Measurements from ENCODE around the gene PIP5KL1. TPM values are rescaled to one million over a fixed set of nuclear protein-coding genes. Genes with fewer than 3 reads are reported as not detected.
A peak's percentile ranks its signal among the peaks of the same experiment; 100 is the strongest.

PIP5KL1 gene, protein sequence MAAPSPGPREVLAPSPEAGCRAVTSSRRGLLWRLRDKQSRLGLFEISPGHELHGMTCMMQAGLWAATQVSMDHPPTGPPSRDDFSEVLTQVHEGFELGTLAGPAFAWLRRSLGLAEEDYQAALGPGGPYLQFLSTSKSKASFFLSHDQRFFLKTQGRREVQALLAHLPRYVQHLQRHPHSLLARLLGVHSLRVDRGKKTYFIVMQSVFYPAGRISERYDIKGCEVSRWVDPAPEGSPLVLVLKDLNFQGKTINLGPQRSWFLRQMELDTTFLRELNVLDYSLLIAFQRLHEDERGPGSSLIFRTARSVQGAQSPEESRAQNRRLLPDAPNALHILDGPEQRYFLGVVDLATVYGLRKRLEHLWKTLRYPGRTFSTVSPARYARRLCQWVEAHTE
- total RNA-seq, result 1.1 and 1.2 TPM in 2 replicates

DNA sequence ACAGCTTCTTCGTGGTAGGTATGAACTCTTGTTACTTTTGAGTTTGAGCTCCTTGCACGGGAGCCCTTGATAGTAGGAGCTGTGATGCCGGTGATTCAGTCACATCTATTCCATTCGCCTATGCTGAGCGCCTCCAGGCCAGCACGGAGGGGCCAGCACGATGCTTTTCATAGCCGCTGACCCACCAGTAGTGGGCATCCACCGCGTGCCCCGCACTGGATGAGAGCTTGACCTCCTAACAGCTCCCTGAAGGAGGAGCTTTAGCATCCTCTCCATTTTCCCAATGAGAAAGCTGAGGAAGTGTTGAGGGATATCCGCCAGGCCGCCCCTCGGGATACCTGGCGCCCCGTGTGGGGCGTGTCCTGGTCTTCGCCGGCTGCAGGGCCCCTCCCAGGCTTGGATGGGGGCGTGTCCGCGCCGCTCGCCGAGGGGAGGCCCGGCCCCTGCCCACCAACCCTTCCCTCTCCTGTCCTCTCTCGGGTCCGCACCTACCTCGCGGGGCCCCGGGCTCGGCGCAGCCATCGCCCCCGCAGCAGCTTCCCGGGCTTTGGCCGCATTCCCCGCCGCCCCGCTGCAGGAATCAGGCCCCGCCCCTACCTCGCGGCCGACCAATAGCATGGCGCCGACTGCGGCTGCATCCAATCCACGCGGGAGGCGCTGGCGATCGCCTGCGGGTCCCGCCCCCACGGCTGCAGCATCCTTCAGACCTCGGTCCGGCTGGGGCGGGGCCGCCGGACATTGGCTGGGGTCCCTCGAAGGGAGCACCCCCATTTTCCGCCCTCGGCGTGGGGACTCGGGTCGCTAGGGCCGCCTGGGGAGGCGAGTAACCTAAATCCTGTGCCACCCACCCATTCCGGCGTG is at the start of gene PIP5KL1:
Gene PIP5KL1 (minus strand): TSS at position 547 of the 861 bp plus-strand sequence. CDS start 25 bp downstream, at position 522.
- H3K4me1 Mint-ChIP-seq (ENCODE audit: low read depth), result peaks cover 31% of the 10 kb centered on the region
- peak within 1 kb of the TSS; percentile 68 for H3K4me3 Mint-ChIP-seq

DNA sequence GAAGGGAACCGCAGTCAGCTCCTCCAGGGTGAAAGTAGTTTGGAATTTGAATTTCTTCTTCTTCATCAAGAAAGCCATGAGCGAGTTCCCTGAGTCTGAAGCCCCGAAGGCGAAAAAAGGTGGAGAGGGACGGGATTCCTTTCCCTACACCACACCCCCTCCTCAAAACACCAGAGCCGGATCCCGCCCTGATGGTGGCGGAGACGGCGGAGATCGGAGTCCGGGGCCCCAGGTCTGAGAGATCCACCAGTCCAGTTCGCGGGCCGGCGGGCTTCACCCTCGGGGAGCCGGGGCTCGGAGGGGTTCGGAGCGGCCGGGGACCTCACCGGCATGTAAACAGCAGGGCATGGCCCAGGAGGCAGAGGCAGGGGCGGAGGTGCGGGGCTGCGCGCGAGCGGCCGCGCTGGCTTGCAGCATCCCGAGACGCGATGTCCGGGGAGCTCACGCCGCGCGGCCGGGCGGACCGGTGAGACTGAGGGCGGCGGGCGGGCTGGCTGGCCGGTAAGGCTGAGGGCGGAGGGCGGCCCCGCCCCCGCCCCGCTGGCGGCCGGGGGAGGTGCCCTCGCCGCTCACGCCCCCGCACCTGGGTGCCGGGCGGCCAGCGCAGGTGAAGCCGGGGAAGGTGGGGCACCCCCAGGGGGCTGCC is 49.6 kb upstream of the PIP5KL1 start:
- H3K9me3 Mint-ChIP-seq, result no peaks in the 10 kb centered on the region
- peak overlapping the region; percentile 81 for H3K27ac Mint-ChIP-seq
- peaks cover 55% of the 10 kb centered on the region for H3K4me1 Mint-ChIP-seq (ENCODE audit: low read depth)
- H3K36me3 Mint-ChIP-seq (ENCODE audit: low read depth), result peaks cover 6% of the 10 kb centered on the region
- DNase-seq (ENCODE audit: low spot score), result peak; percentile 56
- peak overlapping the region; percentile 93 for H3K4me3 Mint-ChIP-seq
- no peaks in the 10 kb centered on the region for H3K27me3 Mint-ChIP-seq (ENCODE audit: insufficient read depth)
- intact Hi-C loops (cut with micrococcal nuclease), result loop anchor here (2.0 kb wide), 1 partner anchor 37 kb away; no protein-coding TSS in a partner anchor

More for the DNA sequence above, at the start of gene PIP5KL1:
- DNase-seq (ENCODE audit: low spot score), result peak; percentile 74
- H3K36me3 Mint-ChIP-seq (ENCODE audit: low read depth), result peaks cover 11% of the 10 kb centered on the region
- H3K9me3 Mint-ChIP-seq, result no peaks in the 10 kb centered on the region
- H3K27ac Mint-ChIP-seq, result peak within 1 kb of the TSS; percentile 36
- intact Hi-C loops (cut with micrococcal nuclease), result loop anchor here (1.0 to 5.0 kb wide), 2 partner anchors 13 to 318 kb away; partner anchors contain the start of genes ST6GALNAC4 and STXBP1
- peaks cover 9% of the 10 kb centered on the region for H3K27me3 Mint-ChIP-seq (ENCODE audit: insufficient read depth)

DNA sequence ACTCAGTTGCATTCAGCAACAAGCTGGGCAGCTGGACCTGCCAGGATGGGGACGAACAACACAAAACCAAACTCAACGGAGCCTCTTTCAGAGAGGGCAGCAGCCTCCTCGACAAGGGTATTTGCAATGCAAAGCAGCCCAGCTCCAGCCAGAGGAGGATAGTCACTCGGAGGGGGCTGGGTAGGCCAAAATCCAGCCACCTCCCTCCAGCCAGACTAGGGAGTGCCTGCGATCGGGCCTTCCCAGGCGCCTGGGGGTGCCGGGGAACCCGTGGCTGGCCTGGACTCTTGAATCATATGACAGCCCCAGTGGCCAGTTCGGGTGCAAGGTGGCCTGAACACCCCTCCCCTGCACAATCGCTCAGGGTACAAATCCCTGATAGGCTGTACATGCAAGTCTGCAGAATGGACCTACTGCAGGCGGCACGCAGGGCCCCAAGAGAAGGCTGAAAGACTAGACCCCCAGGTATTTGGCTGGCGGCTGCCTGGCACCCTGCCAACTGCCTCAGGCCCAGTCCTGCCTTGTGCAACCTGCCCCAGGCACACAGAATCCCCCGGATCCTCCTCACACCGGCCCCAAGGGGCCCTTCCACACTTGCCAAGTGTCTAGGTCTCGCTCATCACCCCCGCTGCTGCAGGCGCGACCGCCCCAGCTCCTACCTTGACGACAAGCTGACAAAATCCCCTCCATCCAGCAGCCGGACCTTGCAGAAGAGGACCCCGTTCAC is 48.9 kb upstream of the PIP5KL1 start:
- peaks cover 7% of the 10 kb centered on the region for H3K36me3 Mint-ChIP-seq (ENCODE audit: low read depth)
- DNase-seq (ENCODE audit: low spot score), result no peak
- peak overlapping the region; percentile 81 for H3K27ac Mint-ChIP-seq
- peak overlapping the region; percentile 93 for H3K4me3 Mint-ChIP-seq
- intact Hi-C loops (cut with micrococcal nuclease), result loop anchor here (2.0 kb wide), 1 partner anchor 37 kb away; no protein-coding TSS in a partner anchor
- peaks cover 59% of the 10 kb centered on the region for H3K4me1 Mint-ChIP-seq (ENCODE audit: low read depth)
- no peaks in the 10 kb centered on the region for H3K27me3 Mint-ChIP-seq (ENCODE audit: insufficient read depth)
- no peaks in the 10 kb centered on the region for H3K9me3 Mint-ChIP-seq

DNA sequence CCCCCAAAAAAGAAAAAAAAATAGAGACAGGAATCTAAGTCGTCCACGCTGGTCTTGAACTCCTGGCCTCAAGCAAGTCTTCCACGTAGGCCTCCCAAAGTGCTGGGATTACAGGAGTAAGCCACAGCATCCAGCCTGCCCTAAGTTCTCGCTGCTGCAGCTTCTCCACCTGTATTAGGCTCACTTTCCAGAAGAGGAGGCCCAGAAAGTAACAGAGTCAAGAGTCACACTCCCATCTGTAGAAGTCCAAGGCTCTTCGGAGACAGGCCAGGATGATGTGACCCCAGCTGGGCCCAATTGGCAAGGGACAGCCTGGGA is 48.4 kb upstream of the PIP5KL1 start:
- Mint-ChIP-seq H3K4me1 (ENCODE audit: low read depth) (peaks cover 63% of the 10 kb centered on the region), H3K4me3 (peak overlapping the region; percentile 93), H3K27ac (peak overlapping the region; percentile 81), H3K9me3 (no peaks in the 10 kb centered on the region), H3K36me3 (ENCODE audit: low read depth) (peaks cover 11% of the 10 kb centered on the region), H3K27me3 (ENCODE audit: insufficient read depth) (no peaks in the 10 kb centered on the region)
- no peak for DNase-seq (ENCODE audit: low spot score)
- intact Hi-C loops (cut with micrococcal nuclease), result no loop called here

DNA sequence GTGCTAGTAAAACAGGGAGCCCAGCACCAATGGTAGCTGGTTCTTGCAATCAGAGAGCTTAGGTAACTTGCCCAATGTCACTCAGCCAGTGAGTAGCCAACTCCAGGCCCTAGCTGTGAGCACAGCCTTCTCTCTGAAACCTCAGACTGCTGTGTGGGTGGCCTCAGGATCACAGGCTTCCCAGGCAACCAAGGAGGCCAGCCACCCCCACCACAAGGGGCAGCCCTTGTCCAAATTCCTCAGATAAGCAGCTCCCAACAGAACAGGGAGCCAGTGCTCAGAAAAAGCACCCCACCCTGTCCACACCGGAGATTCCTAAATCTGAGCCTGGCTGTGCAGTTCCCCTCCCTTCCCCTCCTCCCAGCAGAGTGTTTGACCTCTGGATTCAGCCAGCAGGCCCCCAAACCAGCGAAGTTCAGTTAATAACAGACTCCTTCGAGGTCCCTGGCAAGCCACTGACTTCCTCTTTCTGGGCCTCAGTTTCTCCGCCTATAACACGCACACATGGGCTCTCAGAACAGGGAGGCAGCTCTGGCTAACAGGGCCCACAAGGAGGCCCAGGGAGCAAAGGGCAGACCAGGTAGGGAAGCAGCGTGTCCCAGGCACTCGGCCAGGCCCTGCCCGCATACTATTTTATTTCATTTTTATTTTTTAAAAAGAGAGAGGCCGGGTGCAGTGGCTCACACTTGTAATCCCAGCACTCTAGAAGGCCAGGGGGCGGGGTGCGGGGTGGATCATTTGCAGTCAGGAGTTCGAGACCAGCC is 47.5 kb upstream of the PIP5KL1 start:
- intact Hi-C loops (cut with micrococcal nuclease), result no loop called here
- no peaks in the 10 kb centered on the region for H3K9me3 Mint-ChIP-seq
- peaks cover 63% of the 10 kb centered on the region for H3K4me1 Mint-ChIP-seq (ENCODE audit: low read depth)
- H3K36me3 Mint-ChIP-seq (ENCODE audit: low read depth), result peaks cover 12% of the 10 kb centered on the region
- H3K27ac Mint-ChIP-seq, result peak overlapping the region; percentile 79
- no peak for DNase-seq (ENCODE audit: low spot score)
- no peaks in the 10 kb centered on the region for H3K27me3 Mint-ChIP-seq (ENCODE audit: insufficient read depth)
- peak overlapping the region; percentile 93 for H3K4me3 Mint-ChIP-seq

DNA sequence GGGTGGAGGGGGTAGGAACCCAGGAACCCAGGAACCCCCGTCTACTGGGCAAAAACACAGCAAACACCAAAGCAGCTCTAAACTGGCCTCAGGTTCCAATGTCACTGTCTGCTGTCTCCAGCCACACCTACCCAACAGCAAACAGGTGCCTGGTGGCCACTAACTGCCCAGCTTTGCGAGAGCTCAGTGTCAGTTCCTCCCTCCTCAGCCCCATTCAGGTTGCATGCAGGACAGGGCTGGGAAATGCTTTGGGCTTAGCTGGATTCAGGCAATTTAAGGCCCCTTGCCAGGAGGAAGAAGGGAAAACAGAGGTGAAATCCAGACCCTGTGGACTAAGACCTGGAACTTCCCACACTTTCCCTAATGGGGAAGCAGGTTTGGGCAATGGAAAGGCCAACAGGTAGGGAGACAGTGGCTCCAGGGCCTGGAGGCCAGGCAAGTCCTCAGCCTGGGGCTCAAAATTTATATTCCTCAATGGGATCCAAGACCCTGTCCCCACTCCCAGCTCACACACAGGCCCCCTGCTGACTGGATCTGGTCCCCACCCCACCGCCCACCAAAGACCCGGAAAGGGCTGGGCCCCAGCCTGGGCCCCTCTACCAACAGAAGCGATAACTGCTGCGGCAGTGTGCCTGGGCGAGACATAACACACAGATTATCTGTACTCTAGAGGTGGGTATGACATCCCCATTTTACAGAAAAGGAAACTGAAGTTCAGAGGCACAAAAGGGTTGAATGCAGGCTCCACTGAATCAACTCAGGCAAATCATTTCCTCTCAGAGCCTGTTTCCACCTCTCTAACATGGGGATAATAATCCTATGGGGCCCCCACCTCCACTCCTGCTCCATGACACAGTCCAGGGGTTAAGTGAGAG is 46.7 kb upstream of the PIP5KL1 start:
- H3K27ac Mint-ChIP-seq, result peak overlapping the region; percentile 79
- DNase-seq (ENCODE audit: low spot score), result no peak
- H3K4me3 Mint-ChIP-seq, result peak overlapping the region; percentile 93
- peaks cover 72% of the 10 kb centered on the region for H3K4me1 Mint-ChIP-seq (ENCODE audit: low read depth)
- H3K9me3 Mint-ChIP-seq, result no peaks in the 10 kb centered on the region
- no peaks in the 10 kb centered on the region for H3K27me3 Mint-ChIP-seq (ENCODE audit: insufficient read depth)
- H3K36me3 Mint-ChIP-seq (ENCODE audit: low read depth), result peaks cover 12% of the 10 kb centered on the region
- intact Hi-C loops (cut with micrococcal nuclease), result no loop called here

DNA sequence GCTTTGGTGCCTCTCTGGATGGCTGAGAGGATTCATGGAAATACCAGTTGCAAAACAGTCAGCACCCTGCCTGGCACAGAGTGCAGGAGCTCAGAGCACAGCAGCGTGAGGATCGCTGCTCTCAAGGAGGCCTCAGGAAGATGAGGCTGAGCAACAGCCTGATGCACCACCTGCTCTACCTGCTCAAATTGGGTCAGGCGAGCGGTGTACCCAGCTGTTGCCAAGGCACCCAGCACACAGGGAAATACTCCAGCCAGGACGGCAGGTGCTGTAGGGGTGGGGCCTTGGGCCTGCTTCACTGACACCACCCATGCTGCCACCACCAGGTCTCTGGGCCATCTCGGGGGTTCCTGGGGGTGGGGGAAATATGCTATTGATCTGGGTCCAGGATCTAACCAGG is 45.9 kb upstream of the PIP5KL1 start:
- Mint-ChIP-seq H3K36me3 (ENCODE audit: low read depth) (peaks cover 13% of the 10 kb centered on the region), H3K27me3 (ENCODE audit: insufficient read depth) (no peaks in the 10 kb centered on the region), H3K9me3 (no peaks in the 10 kb centered on the region), H3K4me3 (peak overlapping the region; percentile 93), H3K27ac (peak overlapping the region; percentile 55), H3K4me1 (ENCODE audit: low read depth) (peaks cover 74% of the 10 kb centered on the region)
- intact Hi-C loops (cut with micrococcal nuclease), result no loop called here
- DNase-seq (ENCODE audit: low spot score), result no peak

DNA sequence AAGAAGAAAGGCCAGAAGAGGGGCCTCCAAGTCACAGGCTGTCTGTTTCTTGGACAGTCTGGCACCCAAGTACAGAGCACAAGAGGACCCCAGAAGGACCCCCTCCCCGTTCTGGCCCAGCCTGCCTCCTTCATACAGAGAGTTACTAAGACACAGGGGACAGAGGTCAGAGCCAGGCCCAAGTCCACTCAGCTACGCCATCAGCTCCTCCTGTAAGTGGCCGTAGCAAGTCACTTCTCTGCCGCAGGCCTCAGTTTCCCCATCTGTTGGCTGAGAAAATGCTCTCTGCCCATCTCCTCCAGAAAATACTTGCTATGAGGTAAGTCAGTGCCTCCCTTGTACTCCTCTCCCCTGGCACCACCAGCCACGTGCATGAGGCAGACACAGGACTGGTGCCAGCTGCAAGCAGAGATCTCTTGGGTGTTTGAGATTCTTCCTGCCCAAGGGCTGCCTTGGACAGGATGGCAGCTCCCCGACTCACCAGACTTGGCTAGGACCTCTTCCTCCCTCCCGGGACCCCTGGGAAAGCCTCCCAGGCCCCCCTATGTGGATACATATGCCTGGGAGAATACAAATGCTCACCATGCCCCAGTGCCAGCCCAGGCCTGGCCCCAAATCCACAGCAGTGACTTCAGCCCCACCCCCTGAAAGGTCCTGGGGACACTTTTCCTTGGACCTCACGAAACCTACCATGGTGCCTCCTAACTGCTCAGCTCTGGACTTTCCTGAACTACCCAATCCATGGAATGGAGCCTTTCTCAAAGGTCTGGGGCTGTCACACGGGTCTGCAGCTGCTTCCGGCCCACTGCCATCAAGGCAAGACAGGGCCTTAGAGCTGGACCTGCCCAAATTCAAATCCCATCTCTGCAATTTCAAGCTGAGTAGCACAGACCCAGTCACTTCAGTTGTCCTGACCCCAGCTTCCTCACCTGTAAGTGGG is 45.1 kb upstream of the PIP5KL1 start:
- DNase-seq (ENCODE audit: low spot score), result no peak
- intact Hi-C loops (cut with micrococcal nuclease), result no loop called here
- H3K9me3 Mint-ChIP-seq, result no peaks in the 10 kb centered on the region
- H3K36me3 Mint-ChIP-seq (ENCODE audit: low read depth), result peaks cover 14% of the 10 kb centered on the region
- H3K27ac Mint-ChIP-seq, result peak overlapping the region; percentile 37
- peaks cover 77% of the 10 kb centered on the region for H3K4me1 Mint-ChIP-seq (ENCODE audit: low read depth)
- H3K27me3 Mint-ChIP-seq (ENCODE audit: insufficient read depth), result no peaks in the 10 kb centered on the region
- H3K4me3 Mint-ChIP-seq, result peak overlapping the region; percentile 93

DNA sequence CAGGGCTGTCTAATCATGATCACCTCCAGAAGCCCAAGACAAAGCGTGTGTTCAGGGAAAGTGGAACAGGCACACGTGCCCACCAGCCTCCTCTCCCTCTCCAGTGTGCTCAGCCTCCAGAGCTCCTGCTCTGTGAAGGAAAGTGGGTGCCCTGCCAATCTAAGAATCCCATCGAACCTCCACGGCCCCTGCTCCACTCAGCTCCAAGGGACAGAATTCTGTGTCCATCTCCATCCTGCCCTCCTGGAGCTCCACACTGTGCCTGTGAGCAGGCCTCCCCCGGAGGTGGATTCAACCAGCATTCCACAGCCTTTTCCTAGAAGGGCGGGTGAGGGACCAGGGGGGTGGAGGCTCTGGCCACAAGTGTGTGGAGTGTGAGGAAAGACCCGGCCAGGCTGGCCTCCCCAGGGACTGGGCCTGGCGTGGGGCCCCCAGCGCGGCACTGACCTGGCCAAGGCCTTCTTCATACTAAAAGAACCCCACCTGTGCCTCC is 44.2 kb upstream of the PIP5KL1 start:
- H3K4me3 Mint-ChIP-seq, result peak overlapping the region; percentile 93
- peak overlapping the region; percentile 81 for H3K27ac Mint-ChIP-seq
- no peak for DNase-seq (ENCODE audit: low spot score)
- H3K9me3 Mint-ChIP-seq, result no peaks in the 10 kb centered on the region
- H3K4me1 Mint-ChIP-seq (ENCODE audit: low read depth), result peaks cover 86% of the 10 kb centered on the region
- H3K36me3 Mint-ChIP-seq (ENCODE audit: low read depth), result peaks cover 14% of the 10 kb centered on the region
- no peaks in the 10 kb centered on the region for H3K27me3 Mint-ChIP-seq (ENCODE audit: insufficient read depth)
- intact Hi-C loops (cut with micrococcal nuclease), result no loop called here

DNA sequence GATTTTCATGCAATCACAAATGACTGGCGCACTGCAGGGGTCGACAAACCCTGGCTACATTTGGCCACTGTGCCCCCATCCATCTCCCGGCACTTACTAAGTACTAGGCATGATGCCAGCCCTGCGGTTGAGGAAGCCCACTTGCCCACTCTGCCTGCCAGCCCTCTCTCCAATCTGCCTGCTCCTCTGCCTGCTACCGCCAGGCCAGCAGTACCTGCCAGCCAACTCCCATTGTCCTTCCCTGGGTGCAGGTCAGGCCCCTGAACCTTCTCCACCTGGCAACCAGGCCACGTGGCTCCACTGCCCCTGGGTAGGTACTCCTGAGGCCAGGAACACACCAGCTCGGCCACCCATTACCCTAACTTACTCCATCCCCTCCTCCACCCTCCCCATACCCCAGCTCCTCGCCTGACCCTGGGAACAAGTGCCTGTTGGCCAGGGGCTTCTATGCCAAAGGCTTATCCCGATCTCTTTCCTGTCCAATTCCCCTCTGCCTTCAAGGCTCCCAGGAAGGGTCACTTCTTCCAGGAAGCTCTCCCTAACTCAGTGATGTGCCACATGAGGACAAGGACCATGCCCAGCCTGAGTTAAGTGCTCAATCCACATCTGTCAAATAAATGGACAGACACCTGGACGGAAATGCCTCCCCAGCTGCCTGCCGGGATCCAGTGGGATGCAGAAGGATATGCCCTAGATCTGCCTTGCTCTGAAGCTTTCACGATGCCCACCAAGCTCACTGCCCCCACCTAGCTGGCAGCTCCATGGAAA is 43.6 kb upstream of the PIP5KL1 start:
- intact Hi-C loops (cut with micrococcal nuclease), result no loop called here
- H3K27ac Mint-ChIP-seq, result peak overlapping the region; percentile 81
- no peaks in the 10 kb centered on the region for H3K9me3 Mint-ChIP-seq
- no peaks in the 10 kb centered on the region for H3K27me3 Mint-ChIP-seq (ENCODE audit: insufficient read depth)
- no peak for DNase-seq (ENCODE audit: low spot score)
- peaks cover 91% of the 10 kb centered on the region for H3K4me1 Mint-ChIP-seq (ENCODE audit: low read depth)
- peaks cover 14% of the 10 kb centered on the region for H3K36me3 Mint-ChIP-seq (ENCODE audit: low read depth)
- peak overlapping the region; percentile 79 for H3K4me3 Mint-ChIP-seq

All from activated T-helper 1 cell treated with anti-CD3 and anti-CD28 coated beads, Interleukin-12 subunit alpha, Interleukin-12 subunit beta, Interleukin-2, Interleukin-4 antibody, amounts not matched to agents 30 ng/mL and 10 ng/mL and 1 ng/mL, durations not matched to agents 14 hours and 24 hours and 36 hours (primary cell).